Measurements from ENCODE around the gene ITGAL. TPM values are rescaled to one million over a fixed set of nuclear protein-coding genes. Genes with fewer than 3 reads are reported as not detected.
A peak's percentile ranks its signal among the peaks of the same experiment; 100 is the strongest.
"Not testable (repeated sequence)": the region's sequence is repeated elsewhere in the genome, so short reads cannot be mapped to it uniquely, and the experiment has no call there.

The ITGAL gene
- total RNA-seq, 1 donor from 2014 or later, result 264 TPM

DNA sequence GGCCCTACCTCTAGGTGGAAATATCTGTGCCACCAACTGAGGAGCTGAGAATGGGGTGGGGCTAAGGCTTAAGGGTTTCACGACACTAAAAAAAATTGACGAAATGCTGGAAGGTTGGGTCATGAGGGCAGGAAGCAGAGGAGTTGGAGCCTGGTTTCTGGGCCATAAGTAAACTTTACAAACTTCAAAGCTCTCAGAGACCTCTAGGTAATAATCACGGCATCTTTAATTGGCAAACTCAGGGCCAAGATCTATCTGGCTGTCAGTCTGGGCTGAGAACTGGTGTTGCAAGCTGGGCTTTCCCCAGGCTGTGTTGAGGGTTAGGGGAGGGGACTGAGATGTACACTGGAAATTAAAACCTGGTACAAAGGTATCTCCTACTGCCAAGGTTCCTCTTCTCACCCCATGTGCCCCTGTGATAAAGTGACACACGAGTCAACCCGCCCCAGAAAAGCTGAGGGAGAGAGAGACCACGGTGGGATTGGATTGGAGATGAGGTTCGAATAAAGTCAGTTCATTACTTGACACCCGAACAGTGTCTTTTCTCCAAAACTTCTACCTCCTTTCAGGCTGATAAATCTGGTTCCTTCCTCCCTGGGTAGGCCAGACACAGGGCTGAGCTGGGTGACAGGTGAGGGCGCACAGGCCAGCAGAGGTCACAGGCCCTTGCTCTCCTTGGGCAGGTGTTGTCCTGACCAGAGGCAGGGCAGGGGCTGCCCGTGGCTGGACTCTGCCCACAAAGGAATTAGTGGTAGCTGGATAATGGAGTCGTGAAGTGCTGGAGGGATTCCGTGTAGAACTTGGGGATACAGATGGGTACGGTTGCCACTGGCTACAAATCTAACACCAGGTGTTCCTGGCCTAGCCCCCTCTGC is 57.9 kb downstream of the ITGAL start:
- Mint-ChIP-seq H3K4me1 (peaks cover 32% of the 10 kb centered on the region), H3K9me3 (no peaks in the 10 kb centered on the region), H3K4me3 (peak overlapping the region; percentile 10), H3K36me3 (ENCODE audit: low read depth) (peaks cover 25% of the 10 kb centered on the region), H3K27ac (no peak overlapping the region), H3K27me3 (no peaks in the 10 kb centered on the region)
- intact Hi-C loops (cut with micrococcal nuclease), result no loop called here
- no peak for DNase-seq

DNA sequence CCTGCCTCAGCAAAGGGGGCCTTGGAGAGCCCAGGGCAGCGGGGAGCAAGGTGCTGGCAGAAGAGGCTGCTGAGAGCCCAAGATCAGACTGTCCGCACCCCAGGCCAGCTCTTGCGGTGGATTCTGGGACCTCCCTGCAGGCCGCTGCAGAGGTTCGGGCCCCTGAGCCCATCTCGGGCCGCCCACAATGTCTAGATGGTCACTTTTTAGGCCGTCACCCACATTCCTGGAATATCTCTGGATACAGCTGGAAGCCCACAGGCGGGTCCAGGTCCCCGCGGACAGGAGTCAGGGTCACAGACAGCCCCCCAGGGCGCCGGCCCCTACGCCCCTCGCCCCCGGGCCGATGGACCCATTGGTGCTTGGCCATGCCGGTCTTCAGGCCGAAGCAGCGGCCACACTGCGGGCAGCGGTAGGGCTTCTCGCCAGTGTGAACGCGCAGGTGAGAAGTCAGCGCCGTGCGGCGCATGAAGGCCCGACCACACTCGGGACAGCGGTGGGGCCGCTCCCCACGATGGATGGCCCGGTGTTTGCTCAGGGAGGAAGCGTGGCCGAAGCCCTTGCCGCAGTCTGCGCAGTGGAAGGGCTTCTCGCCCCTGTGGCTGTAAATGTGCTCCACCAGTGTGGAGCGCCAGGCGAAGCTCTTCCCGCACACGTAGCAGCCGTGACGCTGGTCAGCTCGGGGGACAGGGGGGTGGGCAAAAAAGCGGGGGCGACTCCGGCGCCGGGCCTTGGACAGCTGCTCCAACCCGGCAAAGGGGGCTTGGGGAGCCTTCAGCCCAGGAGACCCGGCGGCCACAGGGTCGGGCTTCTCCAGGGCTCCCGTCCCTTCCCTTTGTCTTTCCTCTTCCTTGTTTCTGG is 60.0 kb downstream of the ITGAL start:
- DNase-seq, result no peak
- Mint-ChIP-seq H3K27me3 (no peaks in the 10 kb centered on the region), H3K9me3 (no peaks in the 10 kb centered on the region), H3K27ac (peak overlapping the region; percentile 83), H3K36me3 (ENCODE audit: low read depth) (peaks cover 39% of the 10 kb centered on the region), H3K4me1 (peaks cover 38% of the 10 kb centered on the region), H3K4me3 (peak overlapping the region; percentile 88)
- intact Hi-C loops (cut with micrococcal nuclease), result no loop called here

- no peaks in the 10 kb centered on the region for H3K9me3 Mint-ChIP-seq
- peaks cover 39% of the 10 kb centered on the region for H3K36me3 Mint-ChIP-seq (ENCODE audit: low read depth)
- peak overlapping the region; percentile 83 for H3K27ac Mint-ChIP-seq
- peaks cover 33% of the 10 kb centered on the region for H3K4me1 Mint-ChIP-seq
- intact Hi-C loops (cut with micrococcal nuclease), result no loop called here
- no peaks in the 10 kb centered on the region for H3K27me3 Mint-ChIP-seq
- peak overlapping the region; percentile 88 for H3K4me3 Mint-ChIP-seq
- no peak for DNase-seq
Measured at GRCh38 chr16:30533146-30533522, 60.6 kb downstream of the ITGAL start.

GRCh38 chr16:30533748-30534367 is 61.3 kb downstream of the ITGAL start:
- H3K9me3 Mint-ChIP-seq, result no peaks in the 10 kb centered on the region
- DNase-seq, result no peak
- peaks cover 33% of the 10 kb centered on the region for H3K4me1 Mint-ChIP-seq
- no peaks in the 10 kb centered on the region for H3K27me3 Mint-ChIP-seq
- intact Hi-C loops (cut with micrococcal nuclease), result loop anchor here (1.0 to 2.0 kb wide), 4 partner anchors 17 to 125 kb away; partner anchors contain the start of genes DCTPP1, FBRS and ITGAL
- H3K27ac Mint-ChIP-seq, result peak overlapping the region; percentile 97
- H3K4me3 Mint-ChIP-seq, result peak overlapping the region; percentile 88
- peaks cover 39% of the 10 kb centered on the region for H3K36me3 Mint-ChIP-seq (ENCODE audit: low read depth)

GRCh38 chr16:30534368-30535105 is 62.0 kb downstream of the ITGAL start, which contains the start of gene ZNF747:
Gene ZNF747 (minus strand): TSS chr16:30534858. CDS start chr16:30534679, 179 bp downstream.
- Mint-ChIP-seq H3K36me3 (ENCODE audit: low read depth) (peaks cover 41% of the 10 kb centered on the region), H3K27ac (peak within 1 kb of the TSS; percentile 97), H3K27me3 (no peaks in the 10 kb centered on the region), H3K4me3 (peak within 1 kb of the TSS; percentile 88), H3K9me3 (no peaks in the 10 kb centered on the region), H3K4me1 (peaks cover 31% of the 10 kb centered on the region)
- peak; percentile 98 for DNase-seq
- intact Hi-C loops (cut with micrococcal nuclease), result loop anchor here (1.0 to 2.0 kb wide), 10 partner anchors 7 to 164 kb away; partner anchors contain the start of genes DCTPP1, FBRS, ITGAL and ZNF688

DNA sequence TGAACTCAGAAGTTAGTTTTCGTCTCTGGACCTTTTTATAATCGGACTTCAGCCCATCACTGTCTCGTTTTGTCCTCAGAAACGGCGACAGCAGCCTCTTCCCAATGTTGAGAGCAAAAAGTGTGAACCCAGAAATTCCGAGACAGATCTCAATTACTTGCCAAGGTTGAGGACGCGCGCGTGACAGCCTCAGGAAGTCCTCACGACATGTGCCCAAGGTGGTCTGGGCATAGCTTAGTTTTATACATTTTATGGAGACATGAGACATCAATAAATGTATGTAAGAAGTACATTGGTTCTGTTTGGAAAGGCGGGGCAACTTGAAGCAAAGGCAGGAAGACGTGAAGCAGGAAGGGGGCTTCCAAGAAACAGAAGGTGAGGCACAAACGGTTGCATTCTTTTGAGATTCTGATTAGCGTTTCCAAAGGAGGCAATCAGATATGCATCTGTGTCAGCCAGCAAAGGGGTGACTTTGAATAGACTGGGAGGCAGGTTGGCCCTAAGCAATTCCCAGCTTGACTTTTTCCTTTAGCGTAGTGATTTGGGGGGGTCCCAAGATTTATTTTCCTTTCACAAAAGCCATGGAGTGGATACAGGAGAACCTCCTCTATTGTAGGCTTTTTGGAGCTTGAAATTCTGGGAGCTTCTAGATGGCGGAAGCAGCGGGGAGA is 62.7 kb downstream of the ITGAL start:
- Mint-ChIP-seq H3K4me1 (peaks cover 27% of the 10 kb centered on the region), H3K27me3 (no peaks in the 10 kb centered on the region), H3K36me3 (ENCODE audit: low read depth) (peaks cover 46% of the 10 kb centered on the region), H3K9me3 (no peaks in the 10 kb centered on the region), H3K4me3 (peak overlapping the region; percentile 88), H3K27ac (peak overlapping the region; percentile 97)
- intact Hi-C loops (cut with micrococcal nuclease), result loop anchor here (1.0 to 2.0 kb wide), 9 partner anchors 8 to 163 kb away; partner anchors contain the start of genes DCTPP1, FBRS, ITGAL and ZNF688
- DNase-seq, result no peak

DNA sequence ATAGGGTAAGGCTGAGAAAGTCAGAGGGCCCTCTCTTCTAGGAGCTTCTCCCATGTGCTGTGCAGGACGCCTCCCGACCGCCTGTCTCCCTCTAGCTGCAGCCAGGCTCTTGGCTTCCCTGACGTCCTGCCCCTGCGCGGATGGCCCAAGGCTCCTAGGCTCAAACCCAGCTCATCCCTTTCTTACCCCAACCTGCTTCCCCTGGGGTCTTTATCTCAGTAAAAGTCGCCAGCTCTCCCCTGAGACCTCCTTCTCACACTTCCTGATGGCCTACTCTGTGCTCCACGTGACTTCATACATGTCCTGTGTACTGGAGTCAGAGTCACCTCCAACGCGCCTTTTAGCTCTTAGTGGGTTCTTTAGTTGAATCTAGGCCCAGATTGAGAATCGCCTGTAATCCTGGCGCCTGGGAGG is 63.2 kb downstream of the ITGAL start:
- H3K27ac Mint-ChIP-seq, result peak overlapping the region; percentile 97
- intact Hi-C loops (cut with micrococcal nuclease), result loop anchor here (1.0 to 2.0 kb wide), 9 partner anchors 8 to 163 kb away; partner anchors contain the start of genes DCTPP1, FBRS, ITGAL and ZNF688

GRCh38 chr16:30536391-30537024 is 64.0 kb downstream of the ITGAL start:
- Mint-ChIP-seq H3K36me3 (ENCODE audit: low read depth) (peaks cover 35% of the 10 kb centered on the region), H3K4me1 (peaks cover 22% of the 10 kb centered on the region), H3K27ac (peak overlapping the region; percentile 97), H3K4me3 (peak overlapping the region; percentile 88)
- H3K9me3 Mint-ChIP-seq; intact Hi-C loops (cut with micrococcal nuclease); H3K27me3 Mint-ChIP-seq; DNase-seq: not testable (repeated sequence)

More for the DNA sequence above, 63.2 kb downstream of the ITGAL start:
- peaks cover 41% of the 10 kb centered on the region for H3K36me3 Mint-ChIP-seq (ENCODE audit: low read depth)
- H3K4me1 Mint-ChIP-seq, result peaks cover 23% of the 10 kb centered on the region
- H3K27me3 Mint-ChIP-seq, result no peaks in the 10 kb centered on the region
- peak; percentile 89 for DNase-seq
- peak overlapping the region; percentile 88 for H3K4me3 Mint-ChIP-seq
- no peaks in the 10 kb centered on the region for H3K9me3 Mint-ChIP-seq

- Mint-ChIP-seq H3K27me3 (no peaks in the 10 kb centered on the region), H3K9me3 (no peaks in the 10 kb centered on the region), H3K36me3 (ENCODE audit: low read depth) (peaks cover 26% of the 10 kb centered on the region), H3K27ac (no peak overlapping the region), H3K4me1 (peaks cover 18% of the 10 kb centered on the region), H3K4me3 (no peak overlapping the region)
- no peak for DNase-seq
- intact Hi-C loops (cut with micrococcal nuclease), result no loop called here
Measured at GRCh38 chr16:30539000-30539964, 66.7 kb downstream of the ITGAL start.

DNA sequence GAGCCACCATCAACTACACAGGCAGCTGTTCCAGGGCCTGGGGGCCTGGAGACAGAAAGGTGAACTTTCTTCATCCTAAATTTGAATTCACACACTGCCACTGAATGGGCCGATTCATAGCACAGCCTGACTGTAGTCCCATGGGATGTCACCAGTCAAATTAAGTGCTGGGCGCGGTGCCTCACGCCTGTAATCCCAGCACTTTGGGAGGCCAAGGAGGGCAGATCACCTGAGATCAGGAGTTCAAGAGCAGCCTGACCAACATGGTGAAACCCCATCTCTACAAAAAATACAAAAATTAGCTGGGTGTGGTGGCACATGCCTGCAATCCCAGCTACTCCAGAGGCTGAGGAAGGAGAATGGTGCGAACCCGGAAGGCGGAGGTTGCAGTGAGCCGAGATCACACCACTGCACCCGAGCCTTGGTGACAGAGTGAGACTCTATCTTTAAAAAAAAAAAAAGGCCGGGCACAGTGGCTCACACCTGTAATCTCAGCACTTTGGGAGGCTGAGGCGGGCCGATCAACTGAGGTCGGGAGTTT is 67.5 kb downstream of the ITGAL start:
- peaks cover 16% of the 10 kb centered on the region for H3K4me1 Mint-ChIP-seq
- intact Hi-C loops (cut with micrococcal nuclease), result not testable (repeated sequence)

GRCh38 chr16:30540916-30541464 is 68.4 kb downstream of the ITGAL start:
- Mint-ChIP-seq H3K4me1 (peaks cover 12% of the 10 kb centered on the region), H3K36me3 (ENCODE audit: low read depth) (peaks cover 18% of the 10 kb centered on the region)
- DNase-seq; H3K9me3 Mint-ChIP-seq; H3K27ac Mint-ChIP-seq; H3K27me3 Mint-ChIP-seq; H3K4me3 Mint-ChIP-seq; intact Hi-C loops (cut with micrococcal nuclease): not testable (repeated sequence)

More for the DNA sequence above, 67.5 kb downstream of the ITGAL start:
- DNase-seq, H3K27ac Mint-ChIP-seq, H3K4me3 Mint-ChIP-seq, H3K27me3 Mint-ChIP-seq, H3K9me3 Mint-ChIP-seq: not testable (repeated sequence)
- H3K36me3 Mint-ChIP-seq (ENCODE audit: low read depth), result peaks cover 23% of the 10 kb centered on the region

All from activated CD4-positive, alpha-beta T cell treated with anti-CD3 and anti-CD28 coated beads, Interleukin-2, amount 10 ng/mL, durations not matched to agents 24 days and 14 days (primary cell).